CD4-positive, CD25-positive, alpha-beta regulatory T cell (primary cell): Measurements from ENCODE around the gene PICALM. TPM values are rescaled to one million over a fixed set of nuclear protein-coding genes. Genes with fewer than 3 reads are reported as not detected.
A peak's percentile ranks its signal among the peaks of the same experiment; 100 is the strongest.
"Not testable (repeated sequence)": the region's sequence is repeated elsewhere in the genome, so short reads cannot be mapped to it uniquely, and the experiment has no call there.

ENCODE experiments used
- ATAC-seq, 2 donors: fragments of 150-1000 bp; cut with Tn5 transposase; one replicate each; pipeline ENCODE4 v1.10.0; 2021; ENCODE audit warnings: low read depth in 2 of 2, moderate number of reproducible peaks in 2 of 2, moderate library complexity in 1 of 2
- DNase-seq, 3 donors: peaks; one replicate each; pipeline versions ENCODE4 v3.0.0 to v3.0.0-alpha.2; 2012 to 2022; ENCODE audit warnings: mixed read lengths in 1 of 3
- H3K27ac ChIP-seq: one replicate; pipeline ENCODE4 v1.7.0; 2013; ENCODE audit warnings: mild to moderate bottlenecking, low read length; ENCODE audit not compliant: insufficient read depth, poor library complexity, severe bottlenecking
- H3K27me3 ChIP-seq: one replicate; pipeline ENCODE4 v1.7.0; 2013; ENCODE audit warnings: low read length; ENCODE audit not compliant: control insufficient read depth, insufficient read depth
- H3K36me3 ChIP-seq: one replicate; pipeline ENCODE4 v1.7.0; 2013; ENCODE audit warnings: mild to moderate bottlenecking, low read length, moderate library complexity; ENCODE audit not compliant: control insufficient read depth, insufficient read depth
- H3K4me1 ChIP-seq: 2 replicates; pipeline ENCODE4 v1.7.0; 2013; ENCODE audit warnings: mild to moderate bottlenecking, low read length; ENCODE audit not compliant: insufficient read depth, control insufficient read depth, poor library complexity, severe bottlenecking
- H3K4me3 ChIP-seq: one replicate; pipeline ENCODE4 v1.7.0; 2013; ENCODE audit warnings: low read depth, mild to moderate bottlenecking, low read length, moderate library complexity
- H3K9me3 ChIP-seq, 2 experiments: 1 replicate in 1 of 2; 2 replicates in 1 of 2; pipeline ENCODE4 v1.7.0; 2013; ENCODE audit warnings: low read length in 2 of 2, mild to moderate bottlenecking in 1 of 2, moderate library complexity in 1 of 2; ENCODE audit not compliant: control insufficient read depth in 2 of 2
- H3K27ac Mint-ChIP-seq, 3 donors: one replicate each; pipeline ENCODE4 v1.8.0; 2020 to 2022; ENCODE audit warnings: mild to moderate bottlenecking in 3 of 3, mixed read lengths in 3 of 3, moderate library complexity in 2 of 3
- H3K27me3 Mint-ChIP-seq: one replicate; pipeline ENCODE4 v1.8.0; 2022; ENCODE audit warnings: mild to moderate bottlenecking, mixed read lengths
- H3K36me3 Mint-ChIP-seq: one replicate; pipeline ENCODE4 v1.8.0; 2020; ENCODE audit warnings: mixed read lengths
- H3K4me1 Mint-ChIP-seq, 4 donors: one replicate each; pipeline ENCODE4 v1.8.0; 2020 to 2022; ENCODE audit warnings: mixed read lengths in 4 of 4, mild to moderate bottlenecking in 1 of 4
- H3K4me3 Mint-ChIP-seq, 4 donors: one replicate each; pipeline ENCODE4 v1.8.0; 2020 to 2022; ENCODE audit warnings: mild to moderate bottlenecking in 4 of 4, mixed read lengths in 4 of 4, moderate library complexity in 3 of 4
- H3K9me3 Mint-ChIP-seq, 7 donors: one replicate each; pipeline ENCODE4 v1.8.0; 2020 to 2022; ENCODE audit warnings: mixed read lengths in 7 of 7, mild to moderate bottlenecking in 3 of 7, moderate library complexity in 2 of 7
- polyA plus RNA-seq, 4 donors: library from polyadenylated mRNA; unstranded; fragments of 300-500 nt; fragmentation: Illumina TruSeq; gene quantifications; one replicate each; pipeline ENCODE4 v1.2.3, GENCODE V29; 2021
- total RNA-seq: library from RNA; stranded (reverse); gene quantifications from one replicate; pipeline ENCODE4 v1.2.3, GENCODE V29; 2022

PICALM gene
- total and polyA plus RNA-seq, 5 donors from 2014 or later: 19.9 to 194 (median 23.8) TPM

GRCh38 chr11:85952108-85952485 is 116.8 kb downstream of the PICALM start:
- not testable (repeated sequence) for H3K4me1 ChIP-seq, H3K27me3 ChIP-seq, H3K27me3 Mint-ChIP-seq, ATAC-seq, H3K4me3 ChIP-seq, H3K4me3 Mint-ChIP-seq, H3K4me1 Mint-ChIP-seq, DNase-seq, H3K27ac ChIP-seq
- peak overlapping the region in 1 of 3 donors; percentile 32 for H3K27ac Mint-ChIP-seq
- Histone ChIP-seq H3K36me3 (peaks cover 27% of the 10 kb centered on the region), H3K9me3 (peaks cover 0 to 12% of the 10 kb centered on the region in 2 experiments)
- peaks cover 0 to 21% (median 5%) of the 10 kb centered on the region in 7 donors for H3K9me3 Mint-ChIP-seq
- peaks cover 35% of the 10 kb centered on the region for H3K36me3 Mint-ChIP-seq

GRCh38 chr11:85951428-85952107 is 117.3 kb downstream of the PICALM start:
- Histone ChIP-seq H3K4me1 (no peaks in the 10 kb centered on the region), H3K27me3 (no peaks in the 10 kb centered on the region), H3K9me3 (peaks cover 0 to 12% of the 10 kb centered on the region in 2 experiments), H3K27ac (no peak overlapping the region), H3K36me3 (peaks cover 22% of the 10 kb centered on the region), H3K4me3 (no peak overlapping the region)
- no peaks in the 10 kb centered on the region for H3K27me3 Mint-ChIP-seq
- peaks cover 30% of the 10 kb centered on the region for H3K36me3 Mint-ChIP-seq
- ATAC-seq (no peak), DNase-seq (no peak)
- peaks cover 0 to 7% (median 0%) of the 10 kb centered on the region in 4 donors for H3K4me1 Mint-ChIP-seq
- peaks cover 0 to 21% (median 5%) of the 10 kb centered on the region in 7 donors for H3K9me3 Mint-ChIP-seq
- no peak overlapping the region for H3K4me3 Mint-ChIP-seq
- H3K27ac Mint-ChIP-seq: peak overlapping the region in 1 of 3 donors; percentile 32

- no peaks in the 10 kb centered on the region for H3K27me3 ChIP-seq
- Mint-ChIP-seq H3K27ac (peak overlapping the region in 1 of 3 donors; percentile 95), H3K9me3 (peaks cover 0 to 21% (median 6%) of the 10 kb centered on the region in 7 donors), H3K4me3 (no peak overlapping the region), H3K4me1 (peaks cover 0 to 4% (median 0%) of the 10 kb centered on the region in 4 donors), H3K36me3 (peaks cover 24% of the 10 kb centered on the region), H3K27me3 (no peaks in the 10 kb centered on the region)
- ATAC-seq (no peak), DNase-seq (no peak)
- no peak overlapping the region for H3K4me3 ChIP-seq
- no peaks in the 10 kb centered on the region for H3K4me1 ChIP-seq
- peaks cover 16% of the 10 kb centered on the region for H3K36me3 ChIP-seq
- no peak overlapping the region for H3K27ac ChIP-seq
- H3K9me3 ChIP-seq: peaks cover 0 to 12% of the 10 kb centered on the region in 2 experiments
Observed at GRCh38 chr11:85951049-85951405, 117.9 kb downstream of the PICALM start.

GRCh38 chr11:85950317-85951048 is 118.4 kb downstream of the PICALM start:
- H3K27ac Mint-ChIP-seq: peak overlapping the region in 1 of 3 donors; percentile 95

GRCh38 chr11:85949798-85950197 is 119.1 kb downstream of the PICALM start:
- Mint-ChIP-seq H3K4me3 (no peak overlapping the region), H3K27me3 (no peaks in the 10 kb centered on the region), H3K9me3 (peaks cover 2 to 22% (median 9%) of the 10 kb centered on the region in 7 donors), H3K36me3 (peaks cover 23% of the 10 kb centered on the region), H3K4me1 (peaks cover 0 to 7% (median 2%) of the 10 kb centered on the region in 4 donors), H3K27ac (peak overlapping the region in 1 of 3 donors; percentile 14)
- no peak overlapping the region for H3K4me3 ChIP-seq
- no peaks in the 10 kb centered on the region for H3K27me3 ChIP-seq
- DNase-seq: no peak
- no peak for ATAC-seq
- H3K27ac ChIP-seq: no peak overlapping the region
- peaks cover 8% of the 10 kb centered on the region for H3K36me3 ChIP-seq
- no peaks in the 10 kb centered on the region for H3K4me1 ChIP-seq
- peaks cover 7 to 19% of the 10 kb centered on the region in 2 experiments for H3K9me3 ChIP-seq

More at GRCh38 chr11:85950317-85951048, 118.4 kb downstream of the PICALM start:
- H3K27ac ChIP-seq: no peak overlapping the region
- peaks cover 21% of the 10 kb centered on the region for H3K36me3 Mint-ChIP-seq
- H3K9me3 ChIP-seq: peaks cover 3 to 16% of the 10 kb centered on the region in 2 experiments
- no peaks in the 10 kb centered on the region for H3K27me3 ChIP-seq
- DNase-seq: no peak
- H3K4me1 ChIP-seq: no peaks in the 10 kb centered on the region
- no peak overlapping the region for H3K4me3 ChIP-seq
- H3K36me3 ChIP-seq: peaks cover 11% of the 10 kb centered on the region
- ATAC-seq: peak in 1 of 2 donors; percentile 10
- H3K27me3 Mint-ChIP-seq: no peaks in the 10 kb centered on the region
- H3K4me3 Mint-ChIP-seq: no peak overlapping the region
- H3K4me1 Mint-ChIP-seq: peaks cover 0 to 4% (median 2%) of the 10 kb centered on the region in 4 donors
- H3K9me3 Mint-ChIP-seq: peaks cover 2 to 21% (median 7%) of the 10 kb centered on the region in 7 donors

GRCh38 chr11:85948884-85949283 is 120.0 kb downstream of the PICALM start:
- ATAC-seq: no peak
- peaks cover 4% of the 10 kb centered on the region for H3K36me3 ChIP-seq
- peaks cover 8 to 12% of the 10 kb centered on the region in 2 experiments for H3K9me3 ChIP-seq
- no peak overlapping the region for H3K4me3 ChIP-seq
- Mint-ChIP-seq H3K27ac (no peak overlapping the region), H3K9me3 (peaks cover 2 to 17% (median 7%) of the 10 kb centered on the region in 7 donors), H3K4me1 (peaks cover 0 to 7% (median under 1%) of the 10 kb centered on the region in 4 donors), H3K27me3 (no peaks in the 10 kb centered on the region), H3K4me3 (no peak overlapping the region), H3K36me3 (peaks cover 15% of the 10 kb centered on the region)
- DNase-seq: no peak
- H3K27ac ChIP-seq: no peak overlapping the region
- no peaks in the 10 kb centered on the region for H3K27me3 ChIP-seq
- H3K4me1 ChIP-seq: no peaks in the 10 kb centered on the region

GRCh38 chr11:85947431-85948272 is 121.2 kb downstream of the PICALM start:
- no peaks in the 10 kb centered on the region for H3K4me1 ChIP-seq
- H3K36me3 ChIP-seq: no peaks in the 10 kb centered on the region
- H3K4me3 Mint-ChIP-seq: no peak overlapping the region
- H3K9me3 Mint-ChIP-seq: peaks cover 2 to 15% (median 7%) of the 10 kb centered on the region in 7 donors
- H3K4me3 ChIP-seq: no peak overlapping the region
- ATAC-seq: no peak
- H3K27ac ChIP-seq: no peak overlapping the region
- peaks cover 0 to 7% (median 0%) of the 10 kb centered on the region in 4 donors for H3K4me1 Mint-ChIP-seq
- H3K27me3 Mint-ChIP-seq: no peaks in the 10 kb centered on the region
- H3K27ac Mint-ChIP-seq: peak overlapping the region in 1 of 3 donors; percentile 5
- H3K9me3 ChIP-seq: peaks cover 7 to 8% of the 10 kb centered on the region in 2 experiments
- peaks cover 8% of the 10 kb centered on the region for H3K36me3 Mint-ChIP-seq
- DNase-seq: peak in 1 of 3 donors; percentile 17
- H3K27me3 ChIP-seq: no peaks in the 10 kb centered on the region
